ENCODE results near the gene NFKBIZ. TPM values are rescaled to one million over a fixed set of nuclear protein-coding genes. Genes with fewer than 3 reads are reported as not detected.

NFKBIZ gene
- total and polyA plus RNA-seq, 2 donors (not counting 3 experiments of a cell fraction or from before 2014, with no cell fraction given): 17.5 to 28.9 TPM

GRCh38 chr3:101879623-101880284 is 30.4 kb downstream of the NFKBIZ start:
- no peak overlapping the region for H3K4me3 ChIP-seq (replicated peaks in 1 of 3; ENCODE audit: insufficient read depth in 1 of 3, low read depth in 1 of 3, low read length in 3 of 3)
- no peak overlapping the region for H3K9ac ChIP-seq (replicated peaks; ENCODE audit: extremely low read depth, insufficient read depth, low read length)
- H3K27ac ChIP-seq (ENCODE audit: insufficient read depth, low read depth, low read length): no peak overlapping the region
- no peaks in the 10 kb centered on the region for H3K27me3 ChIP-seq (ENCODE audit: control insufficient read depth in 2 of 2, insufficient read depth in 2 of 2, low read length in 2 of 2)
- H3K36me3 ChIP-seq (ENCODE audit: control insufficient read depth in 2 of 2, extremely low read depth in 1 of 2, insufficient read depth in 2 of 2, low read length in 2 of 2): no peaks in the 10 kb centered on the region
- DNase-seq (ENCODE audit: low read depth, low spot score): no peak
- no TSS peak for BruUV-seq (replicated peaks)
- ChIA-PET CTCF (no interaction called here), POLR2A (no interaction called here)
- no peaks in the 10 kb centered on the region for H3K9me3 ChIP-seq (replicated peaks; ENCODE audit: control insufficient read depth, insufficient read depth, low read length)
- H2AFZ ChIP-seq (ENCODE audit: low read depth, low read length): no peak overlapping the region
- no peaks in the 10 kb centered on the region for H4K20me1 ChIP-seq (replicated peaks; ENCODE audit: control insufficient read depth, extremely low read depth, insufficient read depth, low read length)
- no peak overlapping the region for H3K4me2 ChIP-seq (ENCODE audit: insufficient read depth, low read length)
- dilution Hi-C loops (cut with MboI; ENCODE audit: extremely low pct_ligation_motif_present, low sequenced_read_pairs): no loop called here
- no peak for TF ChIP-seq GATA2 (IDR thresholded peaks at IDR 0.05; ENCODE audit: insufficient read depth, insufficient read length, low read depth, low read length)
- no peak for TF ChIP-seq CTCF (IDR thresholded peaks at IDR 0.05; ENCODE audit: extremely low read depth in 1 of 2, insufficient read depth in 1 of 2, low read depth in 1 of 2, low read length in 2 of 2)
- TF ChIP-seq JUN (IDR thresholded peaks at IDR 0.05; ENCODE audit: borderline replicate concordance, insufficient read depth, insufficient read length, low read depth): no peak
- no peak for TF ChIP-seq POLR2A (IDR thresholded peaks at IDR 0.05; ENCODE audit: low read depth, low read length)
- TF ChIP-seq EZH2 (IDR thresholded peaks at IDR 0.05; ENCODE audit: borderline replicate concordance, low read depth, low read length, severe bottlenecking): no peak
- TF ChIP-seq MYC (IDR thresholded peaks at IDR 0.05; ENCODE audit: low read depth, low read length): no peak
- TF ChIP-seq, protein P1, sequence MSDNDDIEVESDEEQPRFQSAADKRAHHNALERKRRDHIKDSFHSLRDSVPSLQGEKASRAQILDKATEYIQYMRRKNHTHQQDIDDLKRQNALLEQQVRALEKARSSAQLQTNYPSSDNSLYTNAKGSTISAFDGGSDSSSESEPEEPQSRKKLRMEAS (IDR thresholded peaks at IDR 0.05; ENCODE audit: insufficient read depth, insufficient read length): no peak
- no peak for TF ChIP-seq FOS (IDR thresholded peaks at IDR 0.05; ENCODE audit: borderline replicate concordance, insufficient read depth, low read length)
- TF ChIP-seq POLR2AphosphoS5 (IDR thresholded peaks at IDR 0.05; ENCODE audit: insufficient read depth, low read depth, low read length): no peak
- no peak for FAIRE-seq
- no peaks in the 10 kb centered on the region for H3K9me1 ChIP-seq (replicated peaks; ENCODE audit: control insufficient read depth, extremely low read depth, insufficient read depth, low read length)
- H3K4me1 ChIP-seq (ENCODE audit: control insufficient read depth, extremely low read depth, insufficient read depth, low read length): no peaks in the 10 kb centered on the region
- intact Hi-C loops (cut with micrococcal nuclease): no loop called here
- no peaks in the 10 kb centered on the region for H3K79me2 ChIP-seq (ENCODE audit: control insufficient read depth, insufficient read depth, low read length)
